Measurements from ENCODE around the gene CFAP92. TPM values are rescaled to one million over a fixed set of nuclear protein-coding genes. Genes with fewer than 3 reads are reported as not detected.
A peak's percentile ranks its signal among the peaks of the same experiment; 100 is the strongest.

CFAP92 gene
- total RNA-seq, 3 donors from 2014 or later, result 1.1 to 1.5 (median 1.3) TPM

GRCh38 chr3:129038121-129038855, 44.4 kb upstream of the CFAP92 start:
- Histone ChIP-seq H3K4me1 (ENCODE audit: low read depth) (peaks cover 9% of the 10 kb centered on the region), H3K4me3 (no peak overlapping the region), H3K36me3 (ENCODE audit: low read depth) (no peaks in the 10 kb centered on the region), H3K9me3 (no peaks in the 10 kb centered on the region)
- DNase-seq (peak in 2 of 3 donors; percentile 10 to 14), ATAC-seq (no peak)
- no peak for TF ChIP-seq CTCF (IDR thresholded peaks at IDR 0.05)
- intact Hi-C loops (cut with DNase I, micrococcal nuclease), result no loop called here

GRCh38 chr3:129037093-129037419, 43.2 kb upstream of the CFAP92 start:
- no peak for TF ChIP-seq CTCF (IDR thresholded peaks at IDR 0.05)
- DNase-seq, result no peak
- intact Hi-C loops (cut with DNase I, micrococcal nuclease), result no loop called here
- H3K4me1 ChIP-seq (ENCODE audit: low read depth), result peaks cover 9% of the 10 kb centered on the region
- no peak for ATAC-seq
- H3K4me3 ChIP-seq, result no peak overlapping the region
- H3K36me3 ChIP-seq (ENCODE audit: low read depth), result no peaks in the 10 kb centered on the region
- H3K9me3 ChIP-seq, result no peaks in the 10 kb centered on the region

- H3K9me3 ChIP-seq, result no peaks in the 10 kb centered on the region
These were observed 42.6 kb upstream of the CFAP92 start for GRCh38 chr3:129036222-129037092.

GRCh38 chr3:129035360-129036221, 41.7 kb upstream of the CFAP92 start:
- peaks cover 9% of the 10 kb centered on the region for H3K4me1 ChIP-seq (ENCODE audit: low read depth)
- intact Hi-C loops (cut with DNase I, micrococcal nuclease), result no loop called here
- no peaks in the 10 kb centered on the region for H3K36me3 ChIP-seq (ENCODE audit: low read depth)
- H3K9me3 ChIP-seq, result no peaks in the 10 kb centered on the region
- ATAC-seq, result no peak
- TF ChIP-seq CTCF (IDR thresholded peaks at IDR 0.05), result no peak
- peak in 1 of 3 donors; percentile 13 for DNase-seq
- H3K4me3 ChIP-seq, result no peak overlapping the region

More at GRCh38 chr3:129036222-129037092, 42.6 kb upstream of the CFAP92 start:
- no peak for ATAC-seq
- TF ChIP-seq CTCF (IDR thresholded peaks at IDR 0.05), result no peak
- Histone ChIP-seq H3K4me1 (ENCODE audit: low read depth) (peaks cover 9% of the 10 kb centered on the region), H3K36me3 (ENCODE audit: low read depth) (no peaks in the 10 kb centered on the region), H3K4me3 (no peak overlapping the region)
- peak in 2 of 3 donors; percentile 10 to 22 for DNase-seq
- intact Hi-C loops (cut with DNase I, micrococcal nuclease), result no loop called here

- Histone ChIP-seq H3K36me3 (ENCODE audit: low read depth) (no peaks in the 10 kb centered on the region), H3K9me3 (no peaks in the 10 kb centered on the region), H3K4me3 (no peak overlapping the region), H3K4me1 (ENCODE audit: low read depth) (peaks cover 8% of the 10 kb centered on the region)
- peak; percentile 39 for ATAC-seq
- no peak for TF ChIP-seq CTCF (IDR thresholded peaks at IDR 0.05)
- intact Hi-C loops (cut with DNase I, micrococcal nuclease), result no loop called here
- DNase-seq, result peak in 1 of 3 donors; percentile 30
These were observed 40.8 kb upstream of the CFAP92 start for GRCh38 chr3:129034642-129035041.

All from mucosa of descending colon (tissue), 3 donors.